Kidney capillary endothelial cell (primary cell): ENCODE measurements around the gene CASP12.

Experiments used
- DNase-seq: peaks from one replicate; pipeline ENCODE4 v3.0.0-alpha.2; 2018; ENCODE audit warnings: low spot score

The CASP12 gene

GRCh38 chr11:104837969-104838639 is 60.2 kb downstream of the CASP12 start:
- no peak for DNase-seq

GRCh38 chr11:104836691-104837090 is 61.6 kb downstream of the CASP12 start:
- DNase-seq = no peak
